Middle frontal gyrus (tissue), 1 donor: Measurements from ENCODE around the gene PAM.

Source experiments
- DNase-seq: peaks from one replicate; pipeline ENCODE4 v3.0.0-alpha.2; 2015; ENCODE audit warnings: low spot score; ENCODE audit errors: extremely low spot score

The PAM gene

DNA sequence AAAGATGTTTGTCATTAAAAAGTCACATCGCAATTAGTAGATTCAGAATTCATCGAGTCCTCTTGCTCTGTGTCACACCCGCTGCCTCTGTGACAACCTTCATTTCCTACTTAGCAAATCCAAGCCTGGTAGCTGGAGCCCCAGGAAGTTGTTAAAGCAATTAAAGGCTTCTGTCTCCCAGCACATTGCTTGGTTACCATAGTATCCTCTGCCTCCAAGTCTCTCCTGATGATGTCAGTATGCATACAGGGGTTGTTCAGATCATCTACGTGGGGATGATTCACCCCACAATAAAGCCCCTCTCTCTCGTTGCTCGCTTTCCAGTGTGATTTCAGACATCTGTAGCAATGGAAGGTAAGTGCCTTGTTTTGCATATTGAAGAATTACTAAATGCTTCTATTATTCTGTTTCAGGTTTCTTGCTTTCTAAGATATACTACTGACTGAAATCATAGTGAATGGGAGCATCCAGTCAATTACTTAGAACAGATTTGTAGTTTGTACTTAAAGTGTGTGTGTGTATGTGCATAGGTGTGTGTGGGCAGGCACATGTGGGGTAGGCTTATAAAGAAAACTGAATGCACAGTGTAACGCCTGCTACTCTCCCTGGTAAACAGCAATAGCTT lies 52.9 kb downstream of the PAM start:
- no peak for DNase-seq

DNA sequence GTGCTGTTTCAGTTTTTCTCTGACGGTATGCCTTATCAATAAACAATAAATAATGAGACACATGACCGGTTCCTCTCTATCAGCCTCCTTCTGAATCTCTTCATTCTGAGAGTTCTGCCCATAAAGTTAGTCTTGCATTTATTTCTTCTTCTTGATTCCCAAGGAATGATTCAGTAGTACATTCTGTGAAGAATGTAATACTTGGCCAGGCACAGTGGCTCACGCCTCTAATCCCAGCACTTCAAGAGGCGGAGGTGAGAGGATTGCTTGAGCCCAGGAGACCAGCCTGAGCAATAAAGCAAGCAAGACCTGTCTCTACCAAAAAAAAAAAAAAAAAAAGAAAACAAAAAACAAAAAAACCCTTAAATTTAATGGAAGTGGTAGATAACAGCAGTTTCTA lies 53.9 kb downstream of the PAM start:
- no peak for DNase-seq

DNA sequence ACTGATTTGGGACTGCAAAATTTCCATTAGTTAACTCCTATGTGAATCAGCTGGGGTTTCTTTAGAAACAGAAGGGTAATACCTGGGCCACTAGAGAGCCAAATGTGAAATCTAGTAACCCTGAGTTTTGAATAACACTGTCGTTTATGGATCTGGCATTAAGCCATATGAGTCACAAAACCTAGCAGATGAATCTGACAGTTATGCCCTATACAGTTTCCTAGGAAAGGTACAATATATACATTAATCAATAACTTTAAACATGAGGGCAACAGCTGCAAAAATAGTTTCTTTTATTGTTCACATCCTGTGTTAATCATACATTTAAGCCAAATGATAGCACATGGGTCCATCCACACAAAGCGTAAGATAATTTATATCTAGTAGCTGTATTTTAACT lies 56.9 kb downstream of the PAM start:
- no peak for DNase-seq

DNA sequence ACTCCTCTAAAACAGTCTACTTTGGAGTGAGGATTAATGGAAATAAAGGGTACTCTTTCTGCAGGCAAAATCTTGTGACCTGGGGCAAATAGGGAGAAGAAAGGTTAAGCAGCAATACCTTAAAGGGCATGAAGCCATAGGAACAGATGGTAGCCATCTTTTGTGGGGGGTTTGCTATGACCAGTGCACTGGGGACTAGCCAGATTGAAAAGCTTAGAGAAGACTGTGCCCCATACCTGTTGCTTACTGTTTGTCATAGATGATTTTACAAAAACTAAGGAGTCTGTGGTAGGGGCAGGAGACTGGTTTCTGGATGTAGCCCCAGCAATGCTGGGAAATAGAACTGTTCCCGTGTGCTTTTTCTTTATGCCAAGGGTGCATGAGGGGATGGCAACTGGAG lies 58.6 kb downstream of the PAM start:
- no peak for DNase-seq

- DNase-seq: no peak
These were observed 60.0 kb downstream of the PAM start for GRCh38 chr5:102815084-102815483.

GRCh38 chr5:102815540-102816332 lies 60.6 kb downstream of the PAM start:
- no peak for DNase-seq

- DNase-seq: no peak
These were observed 63.2 kb downstream of the PAM start for GRCh38 chr5:102818345-102818744.

GRCh38 chr5:102818934-102819333 lies 63.8 kb downstream of the PAM start:
- no peak for DNase-seq

DNA sequence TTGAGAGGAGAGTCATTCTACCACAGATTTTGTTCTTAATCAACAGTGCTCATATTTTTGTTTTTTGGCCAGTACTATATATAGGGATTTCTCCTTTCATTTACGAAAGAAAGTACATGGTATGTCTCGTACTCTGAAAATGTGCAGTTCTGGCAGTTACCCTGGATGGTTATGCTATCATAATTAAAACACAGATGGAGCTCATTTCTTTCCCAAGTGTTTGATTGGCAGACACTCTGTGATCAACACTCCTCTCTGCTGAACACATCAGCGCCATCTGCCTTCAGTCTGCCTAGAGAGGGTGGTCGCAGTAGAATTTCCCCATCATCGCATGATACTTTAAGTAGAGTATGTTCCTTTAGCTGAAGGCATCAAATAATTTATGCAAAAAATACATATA lies 64.5 kb downstream of the PAM start:
- no peak for DNase-seq

DNA sequence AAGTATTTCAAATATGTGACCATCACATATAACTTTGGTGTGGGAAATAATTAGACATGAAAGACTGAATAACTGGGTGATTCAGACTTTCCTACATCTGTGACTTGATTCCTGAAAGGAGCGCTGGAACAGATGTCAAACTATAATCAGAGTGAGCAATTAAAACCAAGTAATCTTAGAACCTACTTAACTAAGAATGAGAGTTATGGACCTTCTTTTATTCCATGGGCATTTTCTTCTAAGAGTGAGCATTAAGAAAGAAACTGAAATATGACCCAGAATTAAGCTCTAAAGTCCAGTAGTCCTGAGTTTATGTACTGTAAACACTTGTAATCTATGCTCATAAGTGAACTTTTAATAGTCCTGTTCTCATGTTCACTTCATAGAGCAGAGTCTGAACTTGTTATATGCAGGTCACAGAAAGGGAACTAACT lies 68.4 kb downstream of the PAM start:
- no peak for DNase-seq

DNA sequence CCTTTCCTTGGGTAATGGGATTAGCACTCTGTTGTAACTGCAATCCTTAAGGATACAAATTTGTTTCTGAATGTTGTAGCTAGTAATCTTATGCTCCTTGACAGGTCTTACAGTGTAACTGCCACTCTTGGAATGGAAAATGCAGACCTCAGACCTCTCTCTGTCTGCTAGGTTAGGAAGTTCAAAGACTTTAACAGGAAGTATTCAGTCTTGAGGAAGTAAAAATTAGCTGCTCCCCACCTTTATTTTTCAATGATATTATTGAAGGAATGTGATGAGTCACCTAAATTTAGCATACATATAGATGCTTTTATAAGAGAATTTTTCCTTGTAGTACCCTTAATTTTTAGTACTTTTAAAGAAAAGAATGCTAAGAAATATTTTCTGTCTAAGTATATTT lies 71.5 kb downstream of the PAM start:
- DNase-seq: no peak

GRCh38 chr5:102830241-102830640 lies 75.1 kb downstream of the PAM start:
- DNase-seq: no peak

DNA sequence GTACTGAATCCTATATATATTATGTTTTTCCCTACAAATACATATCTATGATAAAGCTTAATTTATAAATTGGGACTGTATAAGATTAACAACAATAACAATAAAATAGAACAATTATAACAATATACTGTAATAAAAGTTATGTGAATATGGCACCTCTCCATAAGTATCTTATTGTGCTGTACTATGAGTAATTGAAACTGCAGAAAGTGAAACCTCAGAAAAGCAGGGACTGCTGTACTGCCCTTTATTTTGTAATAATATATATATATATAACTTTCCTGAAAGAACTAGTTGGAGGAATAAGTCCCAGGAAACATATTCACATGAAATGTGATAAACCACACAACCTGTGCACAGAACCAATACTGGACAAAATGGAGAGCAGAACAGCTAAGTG lies 77.3 kb downstream of the PAM start:
- DNase-seq: no peak

- no peak for DNase-seq
These were observed 78.0 kb downstream of the PAM start for GRCh38 chr5:102833146-102833545.

- DNase-seq: no peak
These were observed 79.4 kb downstream of the PAM start for GRCh38 chr5:102834438-102834964.

GRCh38 chr5:102835717-102836116 lies 80.6 kb downstream of the PAM start:
- no peak for DNase-seq

DNA sequence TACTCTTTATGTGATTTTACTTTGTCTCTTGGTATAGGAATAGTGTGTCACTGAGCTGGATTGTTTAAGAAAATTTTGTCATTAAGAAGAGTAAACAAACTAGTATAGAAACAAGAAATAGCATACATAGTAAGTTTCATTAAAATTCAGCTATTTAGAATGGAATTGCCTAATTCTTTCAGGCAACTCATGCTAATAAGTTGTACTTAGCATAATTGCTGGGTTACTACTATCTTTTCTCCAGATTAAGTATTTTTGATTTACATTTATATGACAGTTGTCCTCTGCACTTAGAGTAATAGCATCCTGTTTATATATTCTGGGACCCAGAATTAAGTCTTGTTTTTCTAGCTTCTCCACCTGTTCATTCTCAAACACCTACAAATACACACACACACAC lies 85.9 kb downstream of the PAM start:
- DNase-seq: no peak

DNA sequence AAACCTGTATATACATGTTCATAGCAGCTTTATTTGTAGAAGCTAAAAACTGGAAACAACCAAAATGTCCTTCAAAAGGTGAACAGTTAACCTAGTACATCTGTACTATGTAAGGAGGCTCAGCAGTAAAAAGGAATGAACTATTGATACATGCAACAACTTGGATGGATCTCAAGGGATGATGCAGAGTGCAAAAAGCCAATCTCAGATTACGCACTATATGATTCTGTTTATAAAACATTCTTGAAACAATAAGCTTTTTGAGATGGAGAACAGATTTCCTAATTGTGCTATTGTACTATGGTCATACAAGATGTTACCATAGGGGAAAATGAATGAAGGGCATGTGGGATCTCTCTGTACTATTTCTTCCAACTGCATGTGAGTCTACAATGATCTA lies 88.9 kb downstream of the PAM start:
- no peak for DNase-seq

DNA sequence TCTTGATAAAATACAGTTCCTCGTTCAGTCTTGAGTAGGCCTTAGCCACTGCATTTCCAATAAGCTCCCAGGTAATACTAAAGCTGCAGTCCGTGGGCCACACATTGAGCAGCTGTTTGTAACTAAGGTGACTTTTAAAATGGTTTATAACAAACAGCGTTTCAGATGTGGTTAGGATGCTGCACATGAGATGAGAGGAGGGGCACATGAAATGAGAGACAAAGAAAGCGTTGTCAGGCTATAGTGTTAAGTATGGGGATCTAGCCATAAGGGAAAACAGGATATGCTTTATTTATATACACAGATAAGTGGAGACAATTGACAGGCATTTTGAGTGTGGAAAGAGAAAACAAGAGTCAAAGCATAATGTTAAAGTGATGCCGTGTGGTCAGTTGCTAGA lies 89.9 kb downstream of the PAM start:
- DNase-seq: no peak

DNA sequence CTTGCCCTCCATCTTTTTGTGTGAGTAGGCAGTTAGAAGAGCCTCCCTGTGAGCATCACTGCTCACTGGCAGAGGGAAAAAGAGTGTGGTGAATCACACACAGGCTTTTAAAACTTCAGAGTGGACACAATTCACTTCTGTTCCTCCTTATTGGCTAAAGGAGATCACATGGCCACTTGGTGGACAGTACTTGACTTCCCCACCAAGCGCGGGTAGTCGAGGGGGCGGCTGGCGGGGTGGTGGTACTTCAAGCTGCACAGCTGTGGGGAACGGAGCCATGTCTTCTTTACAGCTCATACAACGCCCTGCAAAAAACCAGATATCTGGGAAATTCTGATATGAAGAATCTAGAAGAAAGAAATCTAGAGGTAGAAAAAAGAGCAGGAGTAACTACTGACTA lies 95.4 kb downstream of the PAM start:
- no peak for DNase-seq

GRCh38 chr5:102853680-102854079 lies 98.6 kb downstream of the PAM start:
- no peak for DNase-seq

- no peak for DNase-seq
These were observed 100.7 kb downstream of the PAM start for GRCh38 chr5:102855681-102856388.
